Measurements from ENCODE around the gene PXT1.

PXT1 gene

DNA sequence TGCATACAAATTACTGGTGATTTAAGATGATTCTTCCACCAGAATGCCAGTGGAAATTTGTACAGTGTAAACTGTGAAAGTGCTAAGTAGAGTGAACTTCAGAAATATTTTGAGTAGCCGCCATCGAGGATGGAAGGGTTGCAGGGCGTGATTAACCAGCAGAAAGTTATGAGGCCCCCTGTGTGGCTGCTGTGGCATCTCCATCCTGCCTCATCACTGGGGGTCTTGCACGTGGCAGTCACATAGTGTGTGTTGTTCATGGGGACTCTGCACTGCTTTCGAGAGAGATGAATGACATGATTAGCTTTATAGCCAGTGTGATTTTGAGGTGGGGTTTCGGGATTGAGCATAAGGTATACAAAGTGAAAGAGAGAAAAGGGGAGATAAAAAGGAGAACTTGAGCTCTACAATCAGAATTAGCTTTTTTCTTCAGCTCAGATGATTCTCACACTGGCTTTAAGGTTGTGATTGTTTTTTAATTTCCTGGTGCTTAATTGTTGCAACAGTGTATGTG is 26.6 kb upstream of the PXT1 start:
- no peak overlapping the region for H3K4me3 ChIP-seq (ENCODE audit: low read depth, low read length)
- H3K27me3 ChIP-seq (ENCODE audit: insufficient read depth, low read depth, severe bottlenecking), result no peaks in the 10 kb centered on the region
- H3K27ac ChIP-seq, result no peak overlapping the region
- no peaks in the 10 kb centered on the region for H3K9me3 ChIP-seq (ENCODE audit: severe bottlenecking)
- peaks cover 29% of the 10 kb centered on the region for H3K36me3 ChIP-seq
- DNase-seq, result no peak
- TF ChIP-seq, protein P1, sequence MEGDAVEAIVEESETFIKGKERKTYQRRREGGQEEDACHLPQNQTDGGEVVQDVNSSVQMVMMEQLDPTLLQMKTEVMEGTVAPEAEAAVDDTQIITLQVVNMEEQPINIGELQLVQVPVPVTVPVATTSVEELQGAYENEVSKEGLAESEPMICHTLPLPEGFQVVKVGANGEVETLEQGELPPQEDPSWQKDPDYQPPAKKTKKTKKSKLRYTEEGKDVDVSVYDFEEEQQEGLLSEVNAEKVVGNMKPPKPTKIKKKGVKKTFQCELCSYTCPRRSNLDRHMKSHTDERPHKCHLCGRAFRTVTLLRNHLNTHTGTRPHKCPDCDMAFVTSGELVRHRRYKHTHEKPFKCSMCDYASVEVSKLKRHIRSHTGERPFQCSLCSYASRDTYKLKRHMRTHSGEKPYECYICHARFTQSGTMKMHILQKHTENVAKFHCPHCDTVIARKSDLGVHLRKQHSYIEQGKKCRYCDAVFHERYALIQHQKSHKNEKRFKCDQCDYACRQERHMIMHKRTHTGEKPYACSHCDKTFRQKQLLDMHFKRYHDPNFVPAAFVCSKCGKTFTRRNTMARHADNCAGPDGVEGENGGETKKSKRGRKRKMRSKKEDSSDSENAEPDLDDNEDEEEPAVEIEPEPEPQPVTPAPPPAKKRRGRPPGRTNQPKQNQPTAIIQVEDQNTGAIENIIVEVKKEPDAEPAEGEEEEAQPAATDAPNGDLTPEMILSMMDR (IDR thresholded peaks at IDR 0.05; ENCODE audit: low read depth, low read length), result no peak

DNA sequence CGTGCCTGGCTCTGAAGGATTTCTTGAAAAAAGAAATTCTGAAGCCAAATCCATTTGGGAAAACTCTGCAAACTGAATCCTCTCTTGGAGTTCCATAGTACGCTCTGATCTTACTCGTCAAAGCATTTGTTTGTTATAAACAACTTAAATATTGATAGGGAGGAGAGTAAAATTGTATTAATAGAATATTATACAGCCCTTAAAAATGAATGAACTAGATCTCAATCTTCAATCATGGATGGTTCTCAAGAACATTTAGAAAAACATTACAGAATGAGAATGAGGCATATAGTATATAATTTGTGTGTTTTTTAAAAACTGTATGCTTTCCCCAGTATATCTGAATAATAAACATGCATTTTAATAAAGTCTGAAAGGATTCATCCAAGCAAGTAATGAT is 25.0 kb upstream of the PXT1 start:
- H3K4me3 ChIP-seq (ENCODE audit: low read depth, low read length), result no peak overlapping the region
- no peak for DNase-seq
- TF ChIP-seq, protein P1 (IDR thresholded peaks at IDR 0.05; ENCODE audit: low read depth, low read length), result no peak
- H3K9me3 ChIP-seq (ENCODE audit: severe bottlenecking), result no peaks in the 10 kb centered on the region
- H3K27me3 ChIP-seq (ENCODE audit: insufficient read depth, low read depth, severe bottlenecking), result no peaks in the 10 kb centered on the region
- H3K27ac ChIP-seq, result no peak overlapping the region
- H3K36me3 ChIP-seq, result peaks cover 22% of the 10 kb centered on the region

DNA sequence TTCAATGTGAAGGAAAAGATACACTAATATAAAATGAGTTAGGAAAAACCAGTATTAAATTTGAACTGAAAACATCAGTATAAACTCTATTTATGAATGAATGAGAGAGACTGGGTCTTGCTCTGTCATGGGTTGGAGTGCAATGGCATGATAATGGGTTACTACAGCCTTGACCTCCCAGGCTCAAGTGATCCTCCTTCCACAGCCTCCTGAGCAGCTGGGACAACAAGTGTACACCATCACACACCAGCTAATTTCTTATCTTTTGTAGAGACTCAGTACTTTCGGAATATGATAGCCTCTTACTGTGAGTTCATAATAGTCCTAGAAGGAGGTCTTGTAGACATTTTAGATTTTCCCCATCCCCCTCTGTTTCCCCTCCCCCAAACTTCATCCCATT is 21.6 kb upstream of the PXT1 start:
- Histone ChIP-seq H3K27ac (no peak overlapping the region), H3K36me3 (no peaks in the 10 kb centered on the region; the same call in 1 of the 2 replicates), H3K4me3 (ENCODE audit: low read depth, low read length) (no peak overlapping the region), H3K27me3 (ENCODE audit: insufficient read depth, low read depth, severe bottlenecking) (no peaks in the 10 kb centered on the region), H3K9me3 (ENCODE audit: severe bottlenecking) (no peaks in the 10 kb centered on the region)
- no peak for DNase-seq
- TF ChIP-seq, protein P1 (IDR thresholded peaks at IDR 0.05; ENCODE audit: low read depth, low read length), result no peak

- Histone ChIP-seq H3K36me3 (no peaks in the 10 kb centered on the region; the same call in 1 of the 2 replicates), H3K4me3 (ENCODE audit: low read depth, low read length) (no peak overlapping the region), H3K27ac (no peak overlapping the region), H3K27me3 (ENCODE audit: insufficient read depth, low read depth, severe bottlenecking) (no peaks in the 10 kb centered on the region), H3K9me3 (ENCODE audit: severe bottlenecking) (no peaks in the 10 kb centered on the region)
- DNase-seq, result no peak
- TF ChIP-seq, protein P1 (IDR thresholded peaks at IDR 0.05; ENCODE audit: low read depth, low read length), result no peak
These were observed 21.0 kb upstream of the PXT1 start for GRCh38 chr6:36463676-36464075.

DNA sequence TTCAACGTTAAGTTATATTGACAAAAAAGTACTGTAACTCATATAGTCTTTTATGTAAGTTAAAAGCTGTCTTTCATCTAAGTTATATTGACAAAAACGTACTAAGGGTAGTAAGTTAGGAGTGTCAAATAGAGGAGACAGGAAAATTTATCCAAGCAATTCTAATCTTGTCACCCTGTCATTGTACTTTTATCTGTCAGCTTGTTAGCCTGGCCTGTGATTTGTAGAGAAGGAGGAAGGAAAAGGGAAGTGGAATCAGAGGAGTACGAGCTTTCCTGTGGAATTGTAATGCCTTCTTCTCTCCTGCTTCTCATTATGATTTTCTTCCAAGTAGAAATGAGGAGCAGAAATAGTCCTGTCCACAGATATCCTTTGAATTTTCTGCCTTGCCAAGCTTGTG is 19.0 kb upstream of the PXT1 start:
- Histone ChIP-seq H3K36me3 (no peaks in the 10 kb centered on the region; the same call in none of the 2 replicates), H3K9me3 (ENCODE audit: severe bottlenecking) (no peaks in the 10 kb centered on the region), H3K27me3 (ENCODE audit: insufficient read depth, low read depth, severe bottlenecking) (no peaks in the 10 kb centered on the region), H3K4me3 (ENCODE audit: low read depth, low read length) (no peak overlapping the region), H3K27ac (no peak overlapping the region)
- TF ChIP-seq, protein P1 (IDR thresholded peaks at IDR 0.05; ENCODE audit: low read depth, low read length), result no peak
- DNase-seq, result no peak

DNA sequence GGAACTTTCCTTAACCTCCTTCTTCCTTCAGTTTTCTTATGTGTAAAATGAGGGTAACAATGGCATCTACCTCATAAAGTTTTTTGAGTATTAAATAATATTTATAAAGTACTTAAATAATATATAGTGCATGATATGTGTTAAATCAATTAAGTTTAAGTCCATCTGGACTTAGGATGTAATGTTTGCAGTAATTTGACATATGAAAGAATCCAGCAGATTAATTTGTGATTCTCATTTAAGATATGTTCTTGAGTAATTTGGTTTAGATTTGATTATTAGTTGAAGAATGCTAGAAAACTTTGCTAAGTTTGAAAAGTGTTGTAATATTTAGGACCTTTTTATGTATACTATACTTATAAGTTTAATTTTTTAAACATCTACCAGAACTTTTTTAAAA is 18.3 kb upstream of the PXT1 start:
- Histone ChIP-seq H3K27me3 (ENCODE audit: insufficient read depth, low read depth, severe bottlenecking) (no peaks in the 10 kb centered on the region), H3K36me3 (no peaks in the 10 kb centered on the region; the same call in none of the 2 replicates), H3K27ac (no peak overlapping the region), H3K9me3 (ENCODE audit: severe bottlenecking) (no peaks in the 10 kb centered on the region), H3K4me3 (ENCODE audit: low read depth, low read length) (no peak overlapping the region)
- TF ChIP-seq, protein P1 (IDR thresholded peaks at IDR 0.05; ENCODE audit: low read depth, low read length), result no peak
- no peak for DNase-seq
